ENCODE data around the gene PRR16.

The PRR16 gene

GRCh38 chr5:120473332-120473731 lies 9.2 kb downstream of the PRR16 start:
- FAIRE-seq: no peak
- no peak for TF ChIP-seq POLR2AphosphoS5 (IDR thresholded peaks at IDR 0.05; ENCODE audit: low read depth, low read length)
- no peak for TF ChIP-seq TAF1 (IDR thresholded peaks at IDR 0.05; ENCODE audit: low read depth, low read length)
- no peak for TF ChIP-seq PAX5 (IDR thresholded peaks at IDR 0.05; ENCODE audit: insufficient read depth, low read length, severe bottlenecking)
- TF ChIP-seq POLR2A (IDR thresholded peaks at IDR 0.05; ENCODE audit: low read depth, low read length): no peak
- no peak for TF ChIP-seq POU2F2 (IDR thresholded peaks at IDR 0.05; ENCODE audit: low read depth, low read length)
- no peak for TF ChIP-seq SPI1 (IDR thresholded peaks at IDR 0.05; ENCODE audit: low read depth, low read length)
- DNase-seq (ENCODE audit: insufficient read length, low spot score): no peak

GRCh38 chr5:120476063-120476462 lies 12.0 kb downstream of the PRR16 start:
- no peak for FAIRE-seq
- no peak for DNase-seq (ENCODE audit: insufficient read length, low spot score)
- TF ChIP-seq POLR2AphosphoS5 (IDR thresholded peaks at IDR 0.05; ENCODE audit: low read depth, low read length) (no peak), PAX5 (IDR thresholded peaks at IDR 0.05; ENCODE audit: insufficient read depth, low read length, severe bottlenecking) (no peak), POLR2A (IDR thresholded peaks at IDR 0.05; ENCODE audit: low read depth, low read length) (no peak), TAF1 (IDR thresholded peaks at IDR 0.05; ENCODE audit: low read depth, low read length) (no peak), SPI1 (IDR thresholded peaks at IDR 0.05; ENCODE audit: low read depth, low read length) (no peak), POU2F2 (IDR thresholded peaks at IDR 0.05; ENCODE audit: low read depth, low read length) (no peak)

- FAIRE-seq: no peak
- no peak for DNase-seq (ENCODE audit: insufficient read length, low spot score)
- no peak for TF ChIP-seq POLR2AphosphoS5 (IDR thresholded peaks at IDR 0.05; ENCODE audit: low read depth, low read length)
- no peak for TF ChIP-seq POLR2A (IDR thresholded peaks at IDR 0.05; ENCODE audit: low read depth, low read length)
- TF ChIP-seq TAF1 (IDR thresholded peaks at IDR 0.05; ENCODE audit: low read depth, low read length): no peak
- no peak for TF ChIP-seq SPI1 (IDR thresholded peaks at IDR 0.05; ENCODE audit: low read depth, low read length)
- TF ChIP-seq PAX5 (IDR thresholded peaks at IDR 0.05; ENCODE audit: insufficient read depth, low read length, severe bottlenecking): no peak
- no peak for TF ChIP-seq POU2F2 (IDR thresholded peaks at IDR 0.05; ENCODE audit: low read depth, low read length)
These were observed 15.0 kb downstream of the PRR16 start for GRCh38 chr5:120479066-120479465.

- DNase-seq (ENCODE audit: insufficient read length, low spot score) (no peak), FAIRE-seq (no peak)
- TF ChIP-seq PAX5 (IDR thresholded peaks at IDR 0.05; ENCODE audit: insufficient read depth, low read length, severe bottlenecking): no peak
These were observed 35.9 kb downstream of the PRR16 start for GRCh38 chr5:120499876-120500563.

GRCh38 chr5:120502531-120502930 lies 38.4 kb downstream of the PRR16 start:
- FAIRE-seq (no peak), DNase-seq (ENCODE audit: insufficient read length, low spot score) (no peak)
- TF ChIP-seq PAX5 (IDR thresholded peaks at IDR 0.05; ENCODE audit: insufficient read depth, low read length, severe bottlenecking): no peak
- no peak for TF ChIP-seq TAF1 (IDR thresholded peaks at IDR 0.05; ENCODE audit: low read depth, low read length)
- TF ChIP-seq POLR2AphosphoS5 (IDR thresholded peaks at IDR 0.05; ENCODE audit: low read depth, low read length): no peak
- TF ChIP-seq POU2F2 (IDR thresholded peaks at IDR 0.05; ENCODE audit: low read depth, low read length): no peak
- TF ChIP-seq SPI1 (IDR thresholded peaks at IDR 0.05; ENCODE audit: low read depth, low read length): no peak
- no peak for TF ChIP-seq POLR2A (IDR thresholded peaks at IDR 0.05; ENCODE audit: low read depth, low read length)

- DNase-seq (ENCODE audit: insufficient read length, low spot score): no peak
- TF ChIP-seq POU2F2 (IDR thresholded peaks at IDR 0.05; ENCODE audit: low read depth, low read length): no peak
- TF ChIP-seq SPI1 (IDR thresholded peaks at IDR 0.05; ENCODE audit: low read depth, low read length): no peak
- TF ChIP-seq POLR2AphosphoS5 (IDR thresholded peaks at IDR 0.05; ENCODE audit: low read depth, low read length): no peak
- no peak for TF ChIP-seq PAX5 (IDR thresholded peaks at IDR 0.05; ENCODE audit: insufficient read depth, low read length, severe bottlenecking)
- no peak for TF ChIP-seq TAF1 (IDR thresholded peaks at IDR 0.05; ENCODE audit: low read depth, low read length)
- no peak for TF ChIP-seq POLR2A (IDR thresholded peaks at IDR 0.05; ENCODE audit: low read depth, low read length)
- no peak for FAIRE-seq
These were observed 39.2 kb downstream of the PRR16 start for GRCh38 chr5:120503341-120503740.

GRCh38 chr5:120504057-120504456 lies 40.0 kb downstream of the PRR16 start:
- TF ChIP-seq PAX5 (IDR thresholded peaks at IDR 0.05; ENCODE audit: insufficient read depth, low read length, severe bottlenecking) (no peak), TAF1 (IDR thresholded peaks at IDR 0.05; ENCODE audit: low read depth, low read length) (no peak), POLR2AphosphoS5 (IDR thresholded peaks at IDR 0.05; ENCODE audit: low read depth, low read length) (no peak), POLR2A (IDR thresholded peaks at IDR 0.05; ENCODE audit: low read depth, low read length) (no peak), SPI1 (IDR thresholded peaks at IDR 0.05; ENCODE audit: low read depth, low read length) (no peak), POU2F2 (IDR thresholded peaks at IDR 0.05; ENCODE audit: low read depth, low read length) (no peak)
- DNase-seq (ENCODE audit: insufficient read length, low spot score) (no peak), FAIRE-seq (no peak)

GRCh38 chr5:120507197-120507596 lies 43.1 kb downstream of the PRR16 start:
- TF ChIP-seq PAX5 (IDR thresholded peaks at IDR 0.05; ENCODE audit: insufficient read depth, low read length, severe bottlenecking) (no peak), POU2F2 (IDR thresholded peaks at IDR 0.05; ENCODE audit: low read depth, low read length) (no peak), TAF1 (IDR thresholded peaks at IDR 0.05; ENCODE audit: low read depth, low read length) (no peak), SPI1 (IDR thresholded peaks at IDR 0.05; ENCODE audit: low read depth, low read length) (no peak), POLR2AphosphoS5 (IDR thresholded peaks at IDR 0.05; ENCODE audit: low read depth, low read length) (no peak), POLR2A (IDR thresholded peaks at IDR 0.05; ENCODE audit: low read depth, low read length) (no peak)
- DNase-seq (ENCODE audit: insufficient read length, low spot score) (no peak), FAIRE-seq (no peak)

GRCh38 chr5:120507800-120508463 lies 43.8 kb downstream of the PRR16 start:
- TF ChIP-seq POU2F2 (IDR thresholded peaks at IDR 0.05; ENCODE audit: low read depth, low read length) (no peak), TAF1 (IDR thresholded peaks at IDR 0.05; ENCODE audit: low read depth, low read length) (no peak), POLR2A (IDR thresholded peaks at IDR 0.05; ENCODE audit: low read depth, low read length) (no peak), POLR2AphosphoS5 (IDR thresholded peaks at IDR 0.05; ENCODE audit: low read depth, low read length) (no peak), PAX5 (IDR thresholded peaks at IDR 0.05; ENCODE audit: insufficient read depth, low read length, severe bottlenecking) (no peak), SPI1 (IDR thresholded peaks at IDR 0.05; ENCODE audit: low read depth, low read length) (no peak)
- no peak for DNase-seq (ENCODE audit: insufficient read length, low spot score)

More at GRCh38 chr5:120507800-120508463, 43.8 kb downstream of the PRR16 start:
- no peak for FAIRE-seq
